GM21529 (cell line): ENCODE measurements around the gene NHLRC1.

Experiments used
- ATAC-seq: cut with Tn5 transposase; IDR thresholded peaks from one replicate; pipeline ENCODE4 v1.9.1; 2021; ENCODE audit not compliant: unreplicated experiment

Gene NHLRC1

DNA sequence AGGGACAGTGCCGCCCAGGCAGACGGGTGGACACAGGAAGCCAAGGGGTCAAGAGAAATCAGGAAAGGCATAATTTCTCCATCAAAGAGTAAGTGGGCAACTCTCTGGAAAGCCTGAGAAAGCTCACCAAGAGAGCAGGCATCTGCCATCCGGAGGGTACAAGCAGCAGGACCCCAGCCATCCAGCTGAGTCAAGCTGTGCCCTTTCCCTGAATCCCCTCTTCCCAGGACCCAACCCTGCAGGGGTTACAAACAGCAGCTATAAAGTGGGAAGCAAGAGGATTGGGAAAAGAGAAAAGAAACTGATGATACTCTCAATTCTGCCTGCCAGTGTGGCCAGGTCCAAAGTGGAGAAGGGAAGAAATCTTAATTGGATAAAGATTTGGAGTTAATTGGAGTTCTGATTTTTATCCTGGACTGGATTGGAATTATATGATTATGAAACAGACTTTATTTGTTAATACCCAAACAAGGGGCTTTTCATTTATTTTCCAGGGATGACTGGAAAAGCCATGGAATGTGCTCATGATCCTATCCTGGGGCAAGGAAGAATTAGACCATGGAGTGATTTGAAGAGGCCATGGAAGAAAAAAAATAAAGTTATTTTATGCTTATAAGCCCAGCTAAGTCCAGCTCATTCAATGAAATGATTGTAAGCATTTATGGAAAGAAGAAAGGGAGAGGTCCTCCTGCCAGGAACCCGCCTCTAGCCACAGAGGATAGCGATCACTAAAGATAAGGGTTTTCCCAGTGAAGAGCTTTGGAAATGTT is 34.9 kb downstream of the NHLRC1 start:
- no peak for ATAC-seq

DNA sequence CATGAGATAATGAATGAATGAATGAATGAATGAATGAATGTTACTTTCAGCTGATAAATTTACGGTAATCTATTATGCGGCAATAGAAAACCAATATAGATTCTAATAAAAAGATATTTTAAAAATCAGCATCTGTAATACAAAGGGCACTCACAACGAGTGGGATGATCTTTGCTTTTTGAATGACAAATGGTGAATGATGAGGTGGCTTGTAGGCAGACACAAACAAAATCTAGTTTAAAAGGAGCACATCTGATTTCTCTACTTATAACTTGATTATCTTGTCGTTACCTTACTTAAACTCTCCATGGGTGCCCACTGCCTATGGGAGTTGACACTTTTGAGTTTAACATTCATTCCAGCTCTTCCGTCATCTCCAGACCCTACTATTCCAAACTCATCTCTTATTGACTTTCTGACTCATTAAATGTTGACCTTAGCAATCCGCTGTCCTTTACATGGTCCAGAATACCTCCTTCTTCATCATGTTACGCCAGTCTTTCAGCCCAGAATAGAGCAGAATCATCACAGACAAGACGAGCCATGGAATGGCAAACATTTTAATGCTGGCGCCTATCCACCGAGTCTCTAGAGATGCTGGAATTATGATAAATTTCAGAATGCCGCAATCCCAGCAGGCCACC is 41.3 kb downstream of the NHLRC1 start:
- no peak for ATAC-seq

DNA sequence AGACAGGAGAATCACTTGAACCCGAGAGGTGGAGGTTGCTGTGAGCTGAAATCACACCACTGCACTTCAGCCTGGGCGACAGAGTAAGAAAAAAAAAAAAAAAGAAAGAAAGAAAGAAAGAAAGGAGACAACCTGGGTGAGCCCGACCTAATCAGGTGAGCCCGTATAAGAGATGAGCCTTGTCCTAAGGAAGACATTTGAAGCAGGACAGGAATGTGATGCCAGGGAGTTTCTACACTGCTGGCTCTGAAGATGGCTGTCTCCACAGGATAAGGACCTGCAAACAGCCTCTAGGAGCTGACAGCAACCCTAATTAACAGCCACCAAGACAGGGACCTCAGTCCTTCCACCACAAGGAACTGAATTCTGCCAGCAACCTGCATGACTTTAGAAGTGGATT is 41.9 kb downstream of the NHLRC1 start:
- ATAC-seq: no peak

DNA sequence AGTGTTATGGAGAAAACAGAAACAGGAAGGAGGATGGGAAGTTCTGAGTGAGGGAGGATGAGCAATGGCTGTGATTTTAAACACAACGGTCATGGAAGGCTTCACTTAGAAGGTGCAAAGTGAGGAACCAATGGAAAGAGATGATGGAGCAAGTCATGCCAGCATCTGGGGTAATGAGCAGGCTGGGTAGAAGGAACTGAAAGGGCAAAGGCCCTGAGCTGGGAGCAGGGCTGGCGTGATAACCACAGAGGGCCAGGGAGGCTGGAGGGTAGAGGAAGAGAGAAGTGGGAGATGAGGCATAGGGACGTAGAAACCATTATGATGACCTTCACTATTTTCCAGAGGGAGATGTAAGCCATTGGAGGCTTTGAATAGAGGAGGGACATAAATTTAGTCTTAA is 43.6 kb downstream of the NHLRC1 start:
- ATAC-seq: no peak

DNA sequence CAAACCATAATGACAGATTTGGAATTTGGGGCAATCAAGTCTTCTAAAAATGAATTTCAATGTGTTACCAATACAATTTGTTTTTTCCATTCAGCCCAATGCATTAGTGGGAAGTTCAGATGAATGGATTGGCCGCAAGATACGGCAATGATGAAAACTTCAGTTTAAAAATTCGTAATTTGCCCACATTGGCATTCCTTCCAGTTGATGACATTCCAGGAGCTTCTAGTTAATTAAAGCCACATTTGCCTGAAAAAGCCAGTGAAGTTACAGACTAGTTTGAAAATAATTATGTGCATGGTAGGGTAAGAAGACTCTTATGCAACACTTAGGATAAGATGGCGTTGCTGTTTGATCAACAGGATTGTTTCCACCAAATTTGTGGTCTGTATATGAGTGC is 46.2 kb downstream of the NHLRC1 start:
- no peak for ATAC-seq

DNA sequence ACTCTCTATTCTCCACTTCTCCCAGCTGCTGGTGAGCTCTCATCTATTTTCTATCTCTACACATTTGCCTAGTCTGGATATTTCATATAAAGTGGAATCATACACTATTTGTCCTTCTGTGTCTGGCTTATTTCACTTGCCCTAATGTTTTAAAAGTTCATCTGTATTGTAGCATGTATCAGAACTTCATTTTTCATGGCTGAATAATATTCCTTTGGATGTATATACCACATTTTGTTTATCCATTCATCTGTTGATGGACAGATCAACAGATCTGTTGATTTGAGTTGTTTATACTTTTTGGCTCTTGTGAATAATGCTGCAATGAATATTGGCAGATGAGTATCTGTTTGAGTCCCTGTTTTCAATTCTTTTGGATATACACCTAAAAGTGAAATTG is 49.6 kb downstream of the NHLRC1 start:
- no peak for ATAC-seq

DNA sequence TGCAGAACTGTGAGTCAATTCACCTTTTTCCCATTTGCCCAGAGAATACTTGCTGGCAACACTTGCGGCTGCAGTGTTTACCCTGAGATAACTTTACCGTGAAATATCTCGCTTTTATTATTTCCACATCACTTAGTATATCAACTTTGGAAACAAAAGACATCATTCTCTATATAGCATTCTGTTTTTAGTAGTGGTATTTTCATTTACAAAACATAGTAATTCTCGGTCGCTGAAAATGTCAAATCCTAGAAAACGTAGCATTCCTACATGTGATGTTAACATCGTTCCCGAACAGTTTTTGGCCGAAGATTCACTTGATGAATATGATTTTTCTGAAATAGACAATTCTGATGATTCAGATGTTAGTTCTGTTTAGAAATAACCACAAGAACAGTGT is 52.0 kb downstream of the NHLRC1 start:
- ATAC-seq: no peak
